GM12878 (cell line): Measurements from ENCODE around the gene SVBP. TPM values are rescaled to one million over a fixed set of nuclear protein-coding genes. Genes with fewer than 3 reads are reported as not detected.

Experiments used
- ATAC-seq: fragments of 200-7000 bp; cut with Tn5 transposase; 3 replicates; pipeline ENCODE4 v1.9.1; 2020; ENCODE audit warnings: mild to moderate bottlenecking, moderate library complexity
- BruUV-seq: library from RNA; stranded (reverse); fragments of 400-500 nt; replicated peaks from 2 replicates; lab custom pipeline; 2021; lab: Mats Ljungman, UMichigan
- CTCF ChIA-PET: fragments of 300-600 bp; sonication (Branson Sonifier 250); formaldehyde crosslinking; extraction: SDS; loops from one replicate; lab custom pipeline; 2021; ENCODE audit warnings: inconsistent platforms; lab: Yijun Ruan, JAX
- POLR2A ChIA-PET: fragments of 350-600 bp; formaldehyde crosslinking; extraction: SDS; loops from one replicate; lab custom pipeline; 2021; ENCODE audit warnings: inconsistent platforms; lab: Charles Lee
- RAD21 ChIA-PET: fragments of 300-600 bp; sonication (Branson Sonifier 250); formaldehyde crosslinking; loops from one replicate; lab custom pipeline; 2023; ENCODE audit warnings: antibody characterized with exemption; ENCODE audit not compliant: unreplicated experiment; lab: Charles Lee
- SMC1A ChIA-PET: fragments of 300-600 bp; sonication (Branson Sonifier 250); formaldehyde crosslinking; loops from one replicate; lab custom pipeline; 2023; ENCODE audit not compliant: unreplicated experiment, uncharacterized antibody; lab: Charles Lee
- DNase-seq: peaks from one replicate; pipeline ENCODE4 v3.0.0-alpha.2; 2011; ENCODE audit warnings: low read depth, low spot score
- FAIRE-seq: peaks from 3 replicates; lab custom pipeline; 2011; peaks lifted over from hg19 to GRCh38; lab: Jason Lieb, UNC
- H2AFZ ChIP-seq: 2 replicates; pipeline ENCODE4 v1.6.0; 2011; ENCODE audit warnings: low read depth, low read length, control low read depth; ENCODE audit not compliant: control insufficient read depth
- H3K27ac ChIP-seq: 2 replicates; pipeline ENCODE4 v1.5.1; 2011; ENCODE audit warnings: control low read depth; ENCODE audit not compliant: control insufficient read depth, insufficient read depth
- H3K27me3 ChIP-seq, 2 experiments: replicated peaks in 1 of 2; 2 replicates each; pipeline versions ENCODE4 v1.6.0 to v1.6.1; 2011; ENCODE audit warnings: low read length in 1 of 2; ENCODE audit not compliant: control insufficient read depth in 2 of 2, insufficient read depth in 2 of 2
- H3K36me3 ChIP-seq, 2 experiments: 2 replicates each; pipeline ENCODE4 v1.5.1; 2011; ENCODE audit warnings: low read length in 1 of 2; ENCODE audit not compliant: control insufficient read depth in 2 of 2, insufficient read depth in 2 of 2
- H3K4me1 ChIP-seq: 2 replicates; pipeline ENCODE4 v1.6.1; 2011; ENCODE audit warnings: mild to moderate bottlenecking, low read length, moderate library complexity, mixed read lengths; ENCODE audit not compliant: control insufficient read depth, insufficient read depth
- H3K4me2 ChIP-seq: 2 replicates; pipeline ENCODE4 v1.6.0; 2011; ENCODE audit warnings: control low read depth; ENCODE audit not compliant: control insufficient read depth, insufficient read depth
- H3K4me3 ChIP-seq: fragments of 200-600 bp; sonication (generic); 2 replicates; pipeline ENCODE4 v1.5.1; 2016
- H3K79me2 ChIP-seq: 2 replicates; pipeline ENCODE4 v1.6.0; 2011; ENCODE audit warnings: low read length; ENCODE audit not compliant: control insufficient read depth, insufficient read depth
- H3K9ac ChIP-seq: 2 replicates; pipeline ENCODE4 v1.8.0; 2011; ENCODE audit warnings: low read length, control low read depth, mixed read lengths; ENCODE audit not compliant: control insufficient read depth, insufficient read depth
- H3K9me3 ChIP-seq: replicated peaks from 3 replicates; pipeline ENCODE4 v1.5.1; 2011; ENCODE audit warnings: mild to moderate bottlenecking, low read length; ENCODE audit not compliant: control insufficient read depth, insufficient read depth
- H4K20me1 ChIP-seq: 2 replicates; pipeline ENCODE4 v1.6.0; 2011; ENCODE audit not compliant: control insufficient read depth, insufficient read depth
- ASH2L ChIP-seq: fragments of 300-600, 200-600 bp; sonication (generic); IDR thresholded peaks from 2 replicates; pipeline ENCODE4 v1.6.1; 2017; ENCODE audit warnings: low read depth, mild to moderate bottlenecking, borderline replicate concordance
- BHLHE40 ChIP-seq, 2 experiments: fragments of 450-650 bp in 1 of 2; IDR thresholded peaks; 2 replicates each; pipeline ENCODE4 v1.6.1; 2011 to 2017; ENCODE audit warnings: low read depth in 2 of 2, borderline replicate concordance in 1 of 2, improper control_type of control experiment in 1 of 2, low read length in 1 of 2, mild to moderate bottlenecking in 1 of 2
- BRCA1 ChIP-seq: IDR thresholded peaks from 2 replicates; pipeline ENCODE4 v1.6.1; 2011; ENCODE audit warnings: low read depth, low read length, improper control_type of control experiment
- CEBPZ ChIP-seq: fragments of 150-350 bp; IDR thresholded peaks from 2 replicates; pipeline ENCODE4 v1.6.1; 2016; ENCODE audit warnings: low read depth, low read length
- CTCF ChIP-seq, 3 experiments: IDR thresholded peaks in 2 of 3; conservative IDR thresholded peaks in 1 of 3; 2 replicates each; pipeline ENCODE4 v1.5.1; 2011; ENCODE audit warnings: low read depth in 3 of 3, low read length in 3 of 3, mild to moderate bottlenecking in 3 of 3, control low read depth in 2 of 3, moderate library complexity in 2 of 3, inconsistent platforms in 1 of 3, mixed read lengths in 1 of 3; ENCODE audit not compliant: control insufficient read depth in 2 of 3, insufficient read depth in 1 of 3; ENCODE audit errors: extremely low read depth in 1 of 3
- FOS ChIP-seq: IDR thresholded peaks from 3 replicates; pipeline ENCODE4 v1.6.1; 2011; ENCODE audit warnings: borderline replicate concordance; ENCODE audit not compliant: insufficient read length; ENCODE audit errors: extremely low read depth
- FOXM1 ChIP-seq: IDR thresholded peaks from 2 replicates; pipeline ENCODE4 v1.6.1; 2012; ENCODE audit warnings: low read depth, mild to moderate bottlenecking, inconsistent platforms, low read length, moderate library complexity
- GABPA ChIP-seq: IDR thresholded peaks from 2 replicates; pipeline ENCODE4 v1.6.1; 2014; ENCODE audit warnings: antibody characterized with exemption, low read depth, mild to moderate bottlenecking, inconsistent platforms
- HDAC6 ChIP-seq: fragments of 200-600 bp; sonication (generic); IDR thresholded peaks from one replicate; pipeline ENCODE4 v1.8.0; 2017; ENCODE audit warnings: antibody characterized with exemption; ENCODE audit not compliant: unreplicated experiment
- IRF4 ChIP-seq: IDR thresholded peaks from 2 replicates; pipeline ENCODE4 v1.6.1; 2011; ENCODE audit warnings: low read depth, low read length
- JUNB ChIP-seq: IDR thresholded peaks from 2 replicates; pipeline ENCODE4 v1.6.1; 2016; ENCODE audit warnings: antibody characterized with exemption, mild to moderate bottlenecking
- RAD21 ChIP-seq: IDR thresholded peaks from 2 replicates; pipeline ENCODE4 v1.6.1; 2011; ENCODE audit warnings: mild to moderate bottlenecking, low read depth, low read length, moderate library complexity; ENCODE audit not compliant: insufficient read depth
- RUNX3 ChIP-seq: IDR thresholded peaks from 2 replicates; pipeline ENCODE4 v1.6.1; 2012; ENCODE audit warnings: low read length, inconsistent platforms
- SMAD5 ChIP-seq: IDR thresholded peaks from 2 replicates; pipeline ENCODE4 v1.6.1; 2016; ENCODE audit warnings: antibody characterized with exemption, low read depth
- SMARCA5 ChIP-seq: fragments of 450-650 bp; IDR thresholded peaks from 2 replicates; pipeline ENCODE4 v1.6.1; 2017; ENCODE audit warnings: mild to moderate bottlenecking
- SMC3 ChIP-seq: IDR thresholded peaks from 2 replicates; pipeline ENCODE4 v1.6.1; 2011; ENCODE audit warnings: low read length, improper control_type of control experiment, borderline replicate concordance
- SPI1 ChIP-seq: IDR thresholded peaks from 2 replicates; pipeline ENCODE4 v1.6.1; 2011; ENCODE audit warnings: low read depth, mild to moderate bottlenecking, low read length, moderate library complexity, borderline replicate concordance; ENCODE audit not compliant: insufficient read depth
- USF2 ChIP-seq: IDR thresholded peaks from 2 replicates; pipeline ENCODE4 v1.6.1; 2011; ENCODE audit warnings: low read depth, low read length, improper control_type of control experiment, borderline replicate concordance
- WRNIP1 ChIP-seq: IDR thresholded peaks from 2 replicates; pipeline ENCODE4 v1.6.1; 2011; ENCODE audit warnings: low read depth, low read length, improper control_type of control experiment, borderline replicate concordance
- in situ Hi-C: fragments of 300-500 bp; cut with MboI; formaldehyde crosslinking; loops from 9 replicates; pipeline ENCODE4 v1.14.3; 2018; ENCODE audit warnings: mixed read lengths
- intact Hi-C: fragments of 100-400 bp; cut with micrococcal nuclease; formaldehyde crosslinking; loops from one replicate; pipeline ENCODE4 v1.14.2; 2022; ENCODE audit not compliant: unreplicated experiment
- polyA plus RNA-seq, 11 experiments: library from polyadenylated mRNA; depleted of rRNA in 4 of 11; unstranded in 6 of 11; stranded (reverse) in 5 of 11; fragments of >200 nt; fragmentation: Nextera tagmentation in 4 of 11; fragmentation: Illumina TruSeq in 1 of 11; extraction: Ambion mirVana in 4 of 11; extraction: Trizol in 1 of 11; gene quantifications; 1 replicate in 1 of 11; 2 replicates in 10 of 11; pipeline versions ENCODE4 v1.2.1 to v1.2.3, GENCODE V29; 2011 to 2016; ENCODE audit warnings: inconsistent platforms in 2 of 11, missing spikeins in 2 of 11, low read depth in 1 of 11
- total RNA-seq, 4 experiments: library from RNA; depleted of rRNA in 3 of 4; stranded (reverse); fragments of >200 nt in 3 of 4; fragmentation: Illumina TruSeq in 1 of 4; extraction: Trizol in 1 of 4; gene quantifications; 2 replicates each; pipeline versions ENCODE4 v1.2.1 to v1.2.3, GENCODE V29; 2013 to 2021

The SVBP gene
- total and polyA plus RNA-seq, 10 of the 15 experiments (the other 5 are each of a cell fraction or from before 2014, with no cell fraction given): 12.6 to 29.5 (median 19.8) TPM

GRCh38 chr1:42777852-42778251, 39.3 kb downstream of the SVBP start:
- Histone ChIP-seq H3K4me1 (peaks cover 5% of the 10 kb centered on the region; the same call in 1 of the 2 replicates), H3K27ac (no peak overlapping the region), H3K4me3 (no peak overlapping the region), H3K27me3 (no peaks in the 10 kb centered on the region), H3K9ac (no peak overlapping the region), H3K36me3 (peaks cover 10 to 29% of the 10 kb centered on the region in 2 experiments), H3K79me2 (no peaks in the 10 kb centered on the region), H2AFZ (no peak overlapping the region), H3K9me3 (no peaks in the 10 kb centered on the region), H3K4me2 (no peak overlapping the region), H4K20me1 (no peaks in the 10 kb centered on the region)
- no TSS peak for BruUV-seq
- in situ Hi-C loops: no loop called here
- ATAC-seq (peak; percentile 77), DNase-seq (no peak), FAIRE-seq (peak; percentile 75)
- ChIA-PET RAD21 (interaction anchor here (0.8 to 5.2 kb wide), 9 partner anchors 10 to 296 kb away, joined by 3 to 92 read pairs (median 4); partner anchors contain the start of genes C1orf50, P3H1 and ZNF691), CTCF (interaction anchor here (0.7 to 3.0 kb wide), 31 partner anchors 9 to 637 kb away, joined by 3 to 60 read pairs (median 4); partner anchors contain the start of genes C1orf50, ERMAP, P3H1 and SVBP), POLR2A (interaction anchor here (0.9 to 1.9 kb wide), 3 partner anchors 9 to 296 kb away, joined by 3 to 7 read pairs (median 4); partner anchors contain the start of genes C1orf50 and P3H1), SMC1A (interaction anchor here (0.9 to 5.6 kb wide), 14 partner anchors 10 to 299 kb away, joined by 3 to 53 read pairs (median 5); partner anchors contain the start of genes C1orf50, P3H1 and SVBP)
- intact Hi-C loops: loop anchor here (1.0 to 2.0 kb wide), 2 partner anchors 135 to 295 kb away; no protein-coding TSS in a partner anchor
- TF ChIP-seq USF2: no peak
- no peak for TF ChIP-seq CEBPZ
- TF ChIP-seq BRCA1: no peak
- no peak for TF ChIP-seq HDAC6
- TF ChIP-seq GABPA: no peak
- no peak for TF ChIP-seq SMAD5
- no peak for TF ChIP-seq BHLHE40 (IDR thresholded peaks at IDR 0.05; ENCODE audit: borderline replicate concordance in 1 of 2, low read depth in 2 of 2, low read length in 1 of 2)
- TF ChIP-seq IRF4: peak; percentile 48; the same call in 1 of the 2 replicates
- peak; percentile 85 for TF ChIP-seq RAD21
- TF ChIP-seq FOS: no peak
- TF ChIP-seq CTCF (IDR thresholded peaks at IDR 0.05 in 2 of 3, conservative IDR thresholded peaks at IDR 0.05 in 1 of 3; ENCODE audit: control insufficient read depth in 2 of 3, extremely low read depth in 1 of 3, insufficient read depth in 1 of 3, low read depth in 3 of 3, low read length in 3 of 3): peak; percentile 69 to 76 (median 71)
- TF ChIP-seq FOXM1: no peak
- no peak for TF ChIP-seq SMARCA5
- TF ChIP-seq SMC3: peak; percentile 73; the same call in 1 of the 2 replicates
- no peak for TF ChIP-seq ASH2L
- TF ChIP-seq SPI1: no peak
- TF ChIP-seq RUNX3: peak; percentile 69
- TF ChIP-seq JUNB: no peak
- no peak for TF ChIP-seq WRNIP1
